ENCODE measurements around the gene SSC4D.

Gene SSC4D

DNA sequence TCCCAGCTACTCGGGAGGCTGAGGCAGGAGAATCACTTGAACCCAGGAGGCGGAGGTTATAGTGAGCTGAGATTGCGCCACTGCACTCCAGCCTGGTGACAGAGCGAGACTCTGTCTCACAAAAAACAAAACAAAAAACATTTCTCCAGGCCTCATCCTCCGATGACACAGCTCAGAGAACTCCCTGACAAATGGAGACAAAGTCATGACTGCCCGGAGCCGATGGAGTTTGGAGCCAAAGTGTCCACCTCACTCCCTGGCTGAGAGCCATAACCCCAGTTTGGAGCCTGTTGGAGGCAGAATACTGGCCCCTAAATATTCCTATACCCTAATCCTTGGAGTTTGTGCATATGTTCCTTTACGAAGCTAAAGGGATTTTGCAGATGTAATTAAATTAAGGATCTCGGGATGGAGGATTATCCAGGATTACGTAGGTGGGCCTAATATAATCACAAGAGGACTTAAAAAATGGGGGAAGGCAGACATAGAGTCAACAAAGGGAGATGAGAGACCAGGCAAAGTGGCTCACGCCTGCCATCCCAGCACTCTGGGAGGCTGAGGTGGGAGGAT is 22.7 kb downstream of the SSC4D start:
- TF ChIP-seq, protein P1, sequence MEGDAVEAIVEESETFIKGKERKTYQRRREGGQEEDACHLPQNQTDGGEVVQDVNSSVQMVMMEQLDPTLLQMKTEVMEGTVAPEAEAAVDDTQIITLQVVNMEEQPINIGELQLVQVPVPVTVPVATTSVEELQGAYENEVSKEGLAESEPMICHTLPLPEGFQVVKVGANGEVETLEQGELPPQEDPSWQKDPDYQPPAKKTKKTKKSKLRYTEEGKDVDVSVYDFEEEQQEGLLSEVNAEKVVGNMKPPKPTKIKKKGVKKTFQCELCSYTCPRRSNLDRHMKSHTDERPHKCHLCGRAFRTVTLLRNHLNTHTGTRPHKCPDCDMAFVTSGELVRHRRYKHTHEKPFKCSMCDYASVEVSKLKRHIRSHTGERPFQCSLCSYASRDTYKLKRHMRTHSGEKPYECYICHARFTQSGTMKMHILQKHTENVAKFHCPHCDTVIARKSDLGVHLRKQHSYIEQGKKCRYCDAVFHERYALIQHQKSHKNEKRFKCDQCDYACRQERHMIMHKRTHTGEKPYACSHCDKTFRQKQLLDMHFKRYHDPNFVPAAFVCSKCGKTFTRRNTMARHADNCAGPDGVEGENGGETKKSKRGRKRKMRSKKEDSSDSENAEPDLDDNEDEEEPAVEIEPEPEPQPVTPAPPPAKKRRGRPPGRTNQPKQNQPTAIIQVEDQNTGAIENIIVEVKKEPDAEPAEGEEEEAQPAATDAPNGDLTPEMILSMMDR (IDR thresholded peaks at IDR 0.05; ENCODE audit: insufficient read depth, low read length), result no peak
- TF ChIP-seq POLR2AphosphoS5 (IDR thresholded peaks at IDR 0.05; ENCODE audit: low read depth) (no peak), SPI1 (IDR thresholded peaks at IDR 0.05; ENCODE audit: borderline replicate concordance, low read depth) (no peak), GABPA (IDR thresholded peaks at IDR 0.05; ENCODE audit: low read depth) (no peak)
- TF ChIP-seq, protein P2, sequence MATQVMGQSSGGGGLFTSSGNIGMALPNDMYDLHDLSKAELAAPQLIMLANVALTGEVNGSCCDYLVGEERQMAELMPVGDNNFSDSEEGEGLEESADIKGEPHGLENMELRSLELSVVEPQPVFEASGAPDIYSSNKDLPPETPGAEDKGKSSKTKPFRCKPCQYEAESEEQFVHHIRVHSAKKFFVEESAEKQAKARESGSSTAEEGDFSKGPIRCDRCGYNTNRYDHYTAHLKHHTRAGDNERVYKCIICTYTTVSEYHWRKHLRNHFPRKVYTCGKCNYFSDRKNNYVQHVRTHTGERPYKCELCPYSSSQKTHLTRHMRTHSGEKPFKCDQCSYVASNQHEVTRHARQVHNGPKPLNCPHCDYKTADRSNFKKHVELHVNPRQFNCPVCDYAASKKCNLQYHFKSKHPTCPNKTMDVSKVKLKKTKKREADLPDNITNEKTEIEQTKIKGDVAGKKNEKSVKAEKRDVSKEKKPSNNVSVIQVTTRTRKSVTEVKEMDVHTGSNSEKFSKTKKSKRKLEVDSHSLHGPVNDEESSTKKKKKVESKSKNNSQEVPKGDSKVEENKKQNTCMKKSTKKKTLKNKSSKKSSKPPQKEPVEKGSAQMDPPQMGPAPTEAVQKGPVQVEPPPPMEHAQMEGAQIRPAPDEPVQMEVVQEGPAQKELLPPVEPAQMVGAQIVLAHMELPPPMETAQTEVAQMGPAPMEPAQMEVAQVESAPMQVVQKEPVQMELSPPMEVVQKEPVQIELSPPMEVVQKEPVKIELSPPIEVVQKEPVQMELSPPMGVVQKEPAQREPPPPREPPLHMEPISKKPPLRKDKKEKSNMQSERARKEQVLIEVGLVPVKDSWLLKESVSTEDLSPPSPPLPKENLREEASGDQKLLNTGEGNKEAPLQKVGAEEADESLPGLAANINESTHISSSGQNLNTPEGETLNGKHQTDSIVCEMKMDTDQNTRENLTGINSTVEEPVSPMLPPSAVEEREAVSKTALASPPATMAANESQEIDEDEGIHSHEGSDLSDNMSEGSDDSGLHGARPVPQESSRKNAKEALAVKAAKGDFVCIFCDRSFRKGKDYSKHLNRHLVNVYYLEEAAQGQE (IDR thresholded peaks at IDR 0.05; ENCODE audit: insufficient replicate concordance, low read depth), result no peak
- Histone ChIP-seq H3K4me3 (replicated peaks; ENCODE audit: insufficient read depth, low read length) (no peak overlapping the region), H3K27me3 (ENCODE audit: insufficient read depth, poor library complexity, severe bottlenecking) (no peaks in the 10 kb centered on the region), H3K27ac (replicated peaks) (no peak overlapping the region)
- DNase-seq (ENCODE audit: low read depth in 1 of 2, low spot score in 1 of 2), result no peak

DNA sequence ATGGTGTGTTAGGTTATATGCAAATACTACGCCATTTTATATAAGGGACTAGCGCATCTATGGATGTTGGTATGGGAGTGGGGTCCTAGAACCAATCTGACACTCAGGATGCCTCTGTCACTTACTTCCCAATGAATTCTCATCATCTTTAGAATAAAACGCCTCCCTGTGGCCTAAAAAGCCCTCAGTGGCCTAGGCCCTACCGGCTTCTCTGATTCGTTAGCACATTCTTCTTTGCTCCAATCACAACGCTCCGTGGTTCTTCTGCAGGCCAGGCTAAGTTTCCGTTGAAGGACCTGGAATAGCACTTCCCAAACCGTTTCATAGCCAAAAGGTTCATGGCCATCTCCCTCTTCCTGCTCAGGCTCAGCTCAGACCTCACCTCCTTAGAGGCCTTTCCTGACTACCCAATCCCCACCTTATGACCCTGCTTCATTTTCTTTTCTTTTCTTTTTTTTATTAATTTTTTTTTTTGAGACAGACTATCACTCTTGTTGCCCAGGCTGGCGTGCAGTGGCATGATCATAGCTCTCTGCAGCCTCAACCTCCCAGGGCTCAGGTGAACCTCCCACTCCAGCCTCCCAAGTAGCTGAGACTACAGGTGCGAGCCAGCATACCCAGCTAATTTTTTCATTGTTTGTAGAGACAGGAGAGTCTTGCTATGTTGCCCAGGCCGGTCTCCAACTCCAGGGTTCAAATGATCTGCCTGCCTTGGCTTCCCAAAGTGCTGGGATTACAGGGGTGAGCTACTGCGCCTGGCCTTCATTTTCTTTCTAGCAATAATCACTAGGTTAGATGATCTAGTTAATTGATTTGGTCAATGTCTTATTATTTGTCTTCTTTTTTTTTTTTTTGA is 26.2 kb downstream of the SSC4D start:
- no peak overlapping the region for H3K4me3 ChIP-seq (replicated peaks; ENCODE audit: insufficient read depth, low read length)
- no peak overlapping the region for H3K27ac ChIP-seq (replicated peaks)
- DNase-seq (ENCODE audit: low read depth in 1 of 2, low spot score in 1 of 2), result no peak
- TF ChIP-seq SPI1 (IDR thresholded peaks at IDR 0.05; ENCODE audit: borderline replicate concordance, low read depth) (no peak), GABPA (IDR thresholded peaks at IDR 0.05; ENCODE audit: low read depth) (no peak), POLR2AphosphoS5 (IDR thresholded peaks at IDR 0.05; ENCODE audit: low read depth) (no peak)
- TF ChIP-seq, protein P2 (IDR thresholded peaks at IDR 0.05; ENCODE audit: insufficient replicate concordance, low read depth), result no peak
- TF ChIP-seq, protein P1 (IDR thresholded peaks at IDR 0.05; ENCODE audit: insufficient read depth, low read length), result no peak
- no peaks in the 10 kb centered on the region for H3K27me3 ChIP-seq (ENCODE audit: insufficient read depth, poor library complexity, severe bottlenecking)

DNA sequence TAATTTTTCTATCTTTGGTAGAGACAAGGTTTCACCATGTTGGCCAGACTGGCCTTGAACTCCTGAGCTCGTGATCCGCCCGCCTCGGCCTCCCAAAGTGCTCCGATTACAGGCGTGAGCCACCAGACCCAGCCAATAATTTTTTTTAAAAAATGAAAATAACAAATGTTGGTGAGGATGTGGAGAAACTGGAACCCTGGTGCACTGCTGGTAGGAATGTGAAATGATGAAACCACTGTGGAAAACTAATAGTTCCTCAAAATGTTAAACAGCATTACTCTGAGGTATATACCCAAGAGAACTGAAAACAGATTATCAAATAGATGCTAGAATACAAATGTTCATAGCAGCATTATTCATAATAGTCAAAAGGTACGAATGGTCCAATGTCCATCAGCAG is 27.7 kb downstream of the SSC4D start:
- H3K27me3 ChIP-seq (ENCODE audit: insufficient read depth, poor library complexity, severe bottlenecking), result no peaks in the 10 kb centered on the region
- DNase-seq (ENCODE audit: low read depth in 1 of 2, low spot score in 1 of 2), result no peak
- H3K27ac ChIP-seq (replicated peaks), result no peak overlapping the region
- H3K4me3 ChIP-seq (replicated peaks; ENCODE audit: insufficient read depth, low read length), result no peak overlapping the region
- TF ChIP-seq GABPA (IDR thresholded peaks at IDR 0.05; ENCODE audit: low read depth), result no peak
- TF ChIP-seq, protein P2 (IDR thresholded peaks at IDR 0.05; ENCODE audit: insufficient replicate concordance, low read depth), result no peak
- TF ChIP-seq, protein P1 (IDR thresholded peaks at IDR 0.05; ENCODE audit: insufficient read depth, low read length), result no peak
- TF ChIP-seq SPI1 (IDR thresholded peaks at IDR 0.05; ENCODE audit: borderline replicate concordance, low read depth), result no peak
- TF ChIP-seq POLR2AphosphoS5 (IDR thresholded peaks at IDR 0.05; ENCODE audit: low read depth), result no peak

Measured in HL-60 (cell line).